OCI-LY3 (cell line): Measurements from ENCODE around the gene ASAP2.

Experiments used
- H2AFZ ChIP-seq: fragments of 200-600, 300-600 bp; shearing (Covaris generic); 2 replicates; pipeline ENCODE4 v1.6.0; 2014; ENCODE audit warnings: antibody characterized with exemption, low read depth, low read length
- H3K27ac ChIP-seq: fragments of 200-600, 300-600 bp; sonication (generic); 2 replicates; pipeline ENCODE4 v1.5.1; 2014; ENCODE audit warnings: mild to moderate bottlenecking, low read length, moderate library complexity, mixed read lengths
- H3K27me3 ChIP-seq: fragments of 200-600, 300-600 bp; sonication (generic); 2 replicates; pipeline ENCODE4 v1.6.1; 2014; ENCODE audit warnings: low read depth, low read length, mixed read lengths
- H3K36me3 ChIP-seq: fragments of 200-600, 300-600 bp; sonication (generic); replicated peaks from 2 replicates; pipeline ENCODE3; 2014; ENCODE audit warnings: low read depth, low read length, mixed read lengths
- H3K4me1 ChIP-seq: fragments of 300-600, 200-600 bp; sonication (generic); 2 replicates; pipeline ENCODE4 v1.6.1; 2014; ENCODE audit warnings: low read length, mixed read lengths
- H3K4me2 ChIP-seq: fragments of 200-600, 300-600 bp; sonication (generic); 2 replicates; pipeline ENCODE4 v1.6.1; 2014; ENCODE audit warnings: low read length, mixed read lengths
- H3K4me3 ChIP-seq: fragments of 300-600, 200-600 bp; sonication (generic); 2 replicates; pipeline ENCODE4 v1.5.1; 2014; ENCODE audit warnings: antibody characterized with exemption, mild to moderate bottlenecking, low read length, moderate library complexity
- H3K79me2 ChIP-seq: fragments of 300-600, 200-600 bp; shearing (Covaris generic); 2 replicates; pipeline ENCODE4 v1.6.1; 2014; ENCODE audit warnings: mild to moderate bottlenecking, low read length, mixed read lengths
- H3K9ac ChIP-seq: fragments of 300-600, 200-600 bp; shearing (Covaris generic); 2 replicates; pipeline ENCODE4 v1.6.0; 2014; ENCODE audit warnings: mild to moderate bottlenecking, low read length, moderate library complexity
- H3K9me3 ChIP-seq: fragments of 200-600, 300-600 bp; shearing (Covaris generic); 2 replicates; pipeline ENCODE4 v1.6.1; 2014; ENCODE audit warnings: low read length, mixed read lengths; ENCODE audit not compliant: insufficient read depth
- H4K20me1 ChIP-seq: fragments of 200-600, 300-600 bp; sonication (generic); 2 replicates; pipeline ENCODE4 v1.6.1; 2016; ENCODE audit warnings: low read length, mixed read lengths; ENCODE audit not compliant: insufficient read depth
- CTCF ChIP-seq: fragments of 200-600, 300-600 bp; sonication (generic); IDR thresholded peaks from 2 replicates; pipeline ENCODE4 v1.5.1; 2014; ENCODE audit warnings: antibody characterized with exemption, low read length, low read depth
- EZH2phosphoT487 ChIP-seq: fragments of 200-600 bp; shearing (Covaris generic); IDR thresholded peaks from 2 replicates; pipeline ENCODE4 v1.6.1; 2018; ENCODE audit warnings: antibody characterized with exemption, mixed run types, low read depth

Gene ASAP2

GRCh38 chr2:9230881-9231280 is 24.3 kb downstream of the ASAP2 start:
- H3K79me2 ChIP-seq = no peaks in the 10 kb centered on the region
- H3K4me2 ChIP-seq = no peak overlapping the region
- TF ChIP-seq CTCF = no peak
- TF ChIP-seq EZH2phosphoT487 = no peak
- H3K4me1 ChIP-seq = no peaks in the 10 kb centered on the region
- H3K4me3 ChIP-seq = no peak overlapping the region
- H3K9me3 ChIP-seq = no peaks in the 10 kb centered on the region
- H3K36me3 ChIP-seq = no peaks in the 10 kb centered on the region
- H4K20me1 ChIP-seq = no peaks in the 10 kb centered on the region
- no peak overlapping the region for H3K27ac ChIP-seq
- peaks cover 57% of the 10 kb centered on the region for H3K27me3 ChIP-seq
- no peak overlapping the region for H3K9ac ChIP-seq
- H2AFZ ChIP-seq = no peak overlapping the region

- Histone ChIP-seq H4K20me1 (no peaks in the 10 kb centered on the region), H3K4me1 (no peaks in the 10 kb centered on the region)
Observed at GRCh38 chr2:9231291-9232165, 24.9 kb downstream of the ASAP2 start.

GRCh38 chr2:9232166-9232479 is 25.5 kb downstream of the ASAP2 start:
- H3K9me3 ChIP-seq = no peaks in the 10 kb centered on the region
- no peaks in the 10 kb centered on the region for H3K36me3 ChIP-seq
- no peaks in the 10 kb centered on the region for H3K4me1 ChIP-seq
- no peak overlapping the region for H3K4me3 ChIP-seq
- no peaks in the 10 kb centered on the region for H3K79me2 ChIP-seq
- no peaks in the 10 kb centered on the region for H4K20me1 ChIP-seq
- H3K27me3 ChIP-seq = peaks cover 45% of the 10 kb centered on the region
- no peak overlapping the region for H3K27ac ChIP-seq
- H3K4me2 ChIP-seq = no peak overlapping the region
- TF ChIP-seq EZH2phosphoT487 (no peak), CTCF (no peak)
- no peak overlapping the region for H2AFZ ChIP-seq
- H3K9ac ChIP-seq = no peak overlapping the region

More at GRCh38 chr2:9231291-9232165, 24.9 kb downstream of the ASAP2 start:
- Histone ChIP-seq H3K4me2 (no peak overlapping the region), H2AFZ (no peak overlapping the region), H3K9me3 (no peaks in the 10 kb centered on the region), H3K79me2 (no peaks in the 10 kb centered on the region), H3K9ac (no peak overlapping the region), H3K27me3 (peaks cover 51% of the 10 kb centered on the region), H3K36me3 (no peaks in the 10 kb centered on the region), H3K4me3 (no peak overlapping the region), H3K27ac (no peak overlapping the region)
- TF ChIP-seq EZH2phosphoT487 (no peak), CTCF (no peak)

GRCh38 chr2:9232886-9233285 is 26.3 kb downstream of the ASAP2 start:
- Histone ChIP-seq H3K9ac (no peak overlapping the region), H3K79me2 (no peaks in the 10 kb centered on the region), H4K20me1 (no peaks in the 10 kb centered on the region), H3K4me1 (no peaks in the 10 kb centered on the region), H3K36me3 (no peaks in the 10 kb centered on the region), H3K27ac (no peak overlapping the region), H3K9me3 (no peaks in the 10 kb centered on the region), H3K4me3 (no peak overlapping the region), H3K27me3 (peaks cover 39% of the 10 kb centered on the region), H2AFZ (no peak overlapping the region), H3K4me2 (no peak overlapping the region)
- TF ChIP-seq EZH2phosphoT487 = no peak
- no peak for TF ChIP-seq CTCF
